Lung (tissue), 12 donors: Measurements from ENCODE around the gene GRIA2. TPM values are rescaled to one million over a fixed set of nuclear protein-coding genes. Genes with fewer than 3 reads are reported as not detected.

Experiments
- ATAC-seq: fragments of 200-7000 bp; cut with Tn5 transposase; one replicate; pipeline ENCODE4 v1.9.1; 2020; ENCODE audit warnings: moderate number of reproducible peaks; ENCODE audit not compliant: insufficient read depth, low FRiP score
- DNase-seq, 3 donors: peaks; one replicate each; pipeline ENCODE4 v3.0.0-alpha.2; 2013 to 2017
- H3K27ac ChIP-seq, 2 donors: one replicate each; pipeline ENCODE4 v1.5.1; 2013; ENCODE audit warnings: mild to moderate bottlenecking in 2 of 2, moderate library complexity in 2 of 2, control low read depth in 1 of 2, inconsistent platforms in 1 of 2, low read depth in 1 of 2, low read length in 1 of 2
- H3K27me3 ChIP-seq, 3 donors: one replicate each; pipeline ENCODE4 v1.5.1; 2013; ENCODE audit warnings: low read length in 2 of 3; ENCODE audit not compliant: control insufficient read depth in 3 of 3, insufficient read depth in 3 of 3
- H3K36me3 ChIP-seq, 4 donors: one replicate each; pipeline ENCODE4 v1.5.1; 2013; ENCODE audit warnings: low read length in 4 of 4, mild to moderate bottlenecking in 1 of 4, moderate library complexity in 1 of 4; ENCODE audit not compliant: control insufficient read depth in 4 of 4, insufficient read depth in 4 of 4
- H3K4me1 ChIP-seq, 5 donors: one replicate each; pipeline ENCODE4 v1.5.1; 2013; ENCODE audit warnings: low read length in 5 of 5, mild to moderate bottlenecking in 2 of 5, moderate library complexity in 1 of 5; ENCODE audit not compliant: control insufficient read depth in 5 of 5, insufficient read depth in 5 of 5
- H3K4me3 ChIP-seq: one replicate; pipeline ENCODE4 v1.5.1; 2013; ENCODE audit warnings: mild to moderate bottlenecking, control low read depth, moderate library complexity
- H3K9ac ChIP-seq, 2 donors: one replicate each; pipeline ENCODE4 v1.5.1; 2013; ENCODE audit warnings: low read length in 2 of 2, control low read depth in 1 of 2; ENCODE audit not compliant: insufficient read depth in 1 of 2
- H3K9me3 ChIP-seq, 4 donors: one replicate each; pipeline ENCODE4 v1.5.1; 2013; ENCODE audit warnings: low read length in 3 of 4, mild to moderate bottlenecking in 1 of 4, moderate library complexity in 1 of 4; ENCODE audit not compliant: control insufficient read depth in 4 of 4, insufficient read depth in 3 of 4
- CTCF ChIP-seq: IDR thresholded peaks from 2 replicates; pipeline ENCODE4 v1.5.1; 2012; ENCODE audit warnings: mild to moderate bottlenecking; ENCODE audit errors: control extremely low read depth, extremely low read depth
- WGBS, 2 donors: extraction: QIAGEN DNeasy Blood & Tissue Kit; methylation state at CpG; one replicate each; pipeline ENCODE4 v1.1.7; 2013; 5-methylcytosine and 5-hydroxymethylcytosine counted together
- polyA plus RNA-seq, 2 donors: library from polyadenylated mRNA; stranded (reverse); fragments of 200-250 nt; gene quantifications; one replicate each; pipeline ENCODE4 v1.2.1, GENCODE V29; 2013
- total RNA-seq, 2 donors: library from RNA; depleted of rRNA in 1 of 2; stranded (reverse); fragments of >200 nt in 1 of 2; gene quantifications; one replicate each; pipeline ENCODE4 v1.2.1, GENCODE V29; 2014 to 2021
- donor health status: control.
- donor health status: control.
- donor health status: Bipolar disorder and iron deficiency.
- donor health status: healthy.
- donor health status: DM: yes; HTN: yes; CAD: no.

GRIA2 gene
- total and polyA plus RNA-seq, 4 donors: 0.02 to 5.6 (median 0.03) TPM; not detected in 1

GRCh38 chr4:157327666-157328065 lies 107.1 kb downstream of the GRIA2 start:
- Histone ChIP-seq H3K4me1 (no peaks in the 10 kb centered on the region), H3K4me3 (no peak overlapping the region), H3K9me3 (no peaks in the 10 kb centered on the region), H3K36me3 (no peaks in the 10 kb centered on the region), H3K27me3 (no peaks in the 10 kb centered on the region), H3K9ac (no peak overlapping the region), H3K27ac (no peak overlapping the region)
- no peak for TF ChIP-seq CTCF
- WGBS, 2 donors: 72 to 81% methylated on average over 2 of the region's 2 CpGs
- ATAC-seq (no peak), DNase-seq (no peak)

- Histone ChIP-seq H3K9me3 (no peaks in the 10 kb centered on the region), H3K4me1 (peaks cover 0 to 5% (median 0%) of the 10 kb centered on the region in 5 donors), H3K4me3 (no peak overlapping the region), H3K9ac (no peak overlapping the region), H3K27me3 (no peaks in the 10 kb centered on the region), H3K36me3 (no peaks in the 10 kb centered on the region), H3K27ac (no peak overlapping the region)
- TF ChIP-seq CTCF: no peak
- no peak for DNase-seq
- WGBS, 2 donors: 78 to 81% methylated on average over 1 of the region's 1 CpG
- ATAC-seq: no peak
These were observed 137.4 kb downstream of the GRIA2 start for GRCh38 chr4:157357887-157358286.

GRCh38 chr4:157358439-157358838 lies 137.9 kb downstream of the GRIA2 start:
- no peak overlapping the region for H3K4me3 ChIP-seq
- H3K27me3 ChIP-seq: no peaks in the 10 kb centered on the region
- H3K4me1 ChIP-seq: peaks cover 0 to 5% (median 0%) of the 10 kb centered on the region in 5 donors
- no peak overlapping the region for H3K9ac ChIP-seq
- H3K27ac ChIP-seq: no peak overlapping the region
- ATAC-seq: no peak
- H3K9me3 ChIP-seq: no peaks in the 10 kb centered on the region
- TF ChIP-seq CTCF: no peak
- 67 to 74% methylated on average over 1 of the region's 1 CpG for WGBS, 2 donors
- no peak for DNase-seq
- no peaks in the 10 kb centered on the region for H3K36me3 ChIP-seq

- TF ChIP-seq CTCF: no peak
- no peak overlapping the region for H3K4me3 ChIP-seq
- no peak for ATAC-seq
- H3K36me3 ChIP-seq: no peaks in the 10 kb centered on the region
- DNase-seq: no peak
- H3K27ac ChIP-seq: no peak overlapping the region
- WGBS, 2 donors: 44 to 56% methylated on average over 1 of the region's 1 CpG
- H3K9ac ChIP-seq: no peak overlapping the region
- no peaks in the 10 kb centered on the region for H3K27me3 ChIP-seq
- peaks cover 0 to 5% (median 0%) of the 10 kb centered on the region in 5 donors for H3K4me1 ChIP-seq
- no peaks in the 10 kb centered on the region for H3K9me3 ChIP-seq
These were observed 138.3 kb downstream of the GRIA2 start for GRCh38 chr4:157358851-157359250.
